H9 (cell line): ENCODE measurements around the gene AMBN. TPM values are rescaled to one million over a fixed set of nuclear protein-coding genes. Genes with fewer than 3 reads are reported as not detected.

Experiments
- DNase-seq: peaks from one replicate; pipeline ENCODE4 v3.0.0-alpha.2; 2017
- H2AFZ ChIP-seq: one replicate; pipeline ENCODE4 v1.6.1; 2013; ENCODE audit warnings: mild to moderate bottlenecking, low read length, control low read depth, moderate library complexity
- H2AK5ac ChIP-seq: 2 replicates; pipeline ENCODE4 v1.6.1; 2013; ENCODE audit warnings: low read length, control low read depth, mixed read lengths; ENCODE audit not compliant: insufficient read length
- H2BK120ac ChIP-seq: one replicate; pipeline ENCODE4 v1.6.1; 2013; ENCODE audit warnings: low read depth, mild to moderate bottlenecking, low read length, control low read depth, inconsistent platforms; ENCODE audit not compliant: poor library complexity, severe bottlenecking
- H2BK12ac ChIP-seq: 2 replicates; pipeline ENCODE4 v1.6.1; 2013; ENCODE audit warnings: low read length, control low read depth, mixed read lengths, low read depth; ENCODE audit not compliant: insufficient read length
- H2BK15ac ChIP-seq: 2 replicates; pipeline ENCODE4 v1.6.1; 2013; ENCODE audit warnings: low read depth, low read length, control low read depth
- H2BK20ac ChIP-seq: one replicate; pipeline ENCODE4 v1.6.1; 2013; ENCODE audit warnings: low read depth, mild to moderate bottlenecking, low read length, control low read depth, inconsistent platforms; ENCODE audit not compliant: poor library complexity, severe bottlenecking
- H2BK5ac ChIP-seq: 2 replicates; pipeline ENCODE4 v1.6.1; 2013; ENCODE audit warnings: low read length, control low read depth, mixed read lengths; ENCODE audit not compliant: insufficient read length
- H3K14ac ChIP-seq: 2 replicates; pipeline ENCODE4 v1.6.1; 2013; ENCODE audit warnings: low read length, control low read depth; ENCODE audit not compliant: insufficient read depth
- H3K18ac ChIP-seq: 2 replicates; pipeline ENCODE4 v1.6.1; 2013; ENCODE audit warnings: low read depth, mild to moderate bottlenecking, mixed read lengths, low read length, control low read depth; ENCODE audit not compliant: insufficient read length
- H3K23ac ChIP-seq: 2 replicates; pipeline ENCODE4 v1.6.1; 2013; ENCODE audit warnings: low read length, control low read depth, mixed read lengths, low read depth; ENCODE audit not compliant: insufficient read length
- H3K23me2 ChIP-seq: 2 replicates; pipeline ENCODE4 v1.6.1; 2013; ENCODE audit warnings: low read depth, mild to moderate bottlenecking, mixed read lengths, low read length, control low read depth; ENCODE audit not compliant: insufficient read length, poor library complexity, severe bottlenecking
- H3K27ac ChIP-seq: 2 replicates; pipeline ENCODE4 v1.5.1; 2013; ENCODE audit warnings: low read length, control low read depth, mixed read lengths, low read depth; ENCODE audit not compliant: insufficient read length
- H3K27me3 ChIP-seq: 2 replicates; pipeline ENCODE4 v1.6.1; 2013; ENCODE audit warnings: low read length, control low read depth, inconsistent platforms; ENCODE audit not compliant: insufficient read depth
- H3K4ac ChIP-seq: 2 replicates; pipeline ENCODE4 v1.6.1; 2013; ENCODE audit warnings: low read depth, mild to moderate bottlenecking, control low read depth, inconsistent platforms, low read length, moderate library complexity
- H3K4me1 ChIP-seq: 2 replicates; pipeline ENCODE4 v1.6.1; 2013; ENCODE audit warnings: low read length, control low read depth, inconsistent platforms; ENCODE audit not compliant: insufficient read depth
- H3K4me2 ChIP-seq: 2 replicates; pipeline ENCODE4 v1.6.1; 2013; ENCODE audit warnings: low read length, control low read depth, mixed read lengths; ENCODE audit not compliant: insufficient read length, insufficient read depth
- H3K56ac ChIP-seq: 2 replicates; pipeline ENCODE4 v1.6.1; 2013; ENCODE audit warnings: low read depth, mild to moderate bottlenecking, mixed read lengths, low read length, control low read depth; ENCODE audit not compliant: insufficient read length
- H3K79me1 ChIP-seq: 2 replicates; pipeline ENCODE4 v1.6.1; 2013; ENCODE audit warnings: low read depth, mild to moderate bottlenecking, moderate library complexity, low read length, control low read depth, inconsistent platforms; ENCODE audit not compliant: insufficient read depth, poor library complexity, severe bottlenecking
- H3K79me2 ChIP-seq: 2 replicates; pipeline ENCODE4 v1.6.1; 2013; ENCODE audit warnings: low read length, control low read depth, inconsistent platforms; ENCODE audit not compliant: insufficient read depth
- H3K9ac ChIP-seq: 2 replicates; pipeline ENCODE4 v1.6.1; 2013; ENCODE audit warnings: low read length, control low read depth, mixed read lengths; ENCODE audit not compliant: insufficient read length; ENCODE audit errors: extremely low read depth
- H3K9me3 ChIP-seq: one replicate; pipeline ENCODE4 v1.6.1; 2013; ENCODE audit warnings: low read depth, low read length, inconsistent platforms; ENCODE audit not compliant: control insufficient read depth
- H3T11ph ChIP-seq: one replicate; pipeline ENCODE4 v1.6.1; 2013; ENCODE audit warnings: mild to moderate bottlenecking, low read length, control low read depth, inconsistent platforms
- H4K20me1 ChIP-seq: one replicate; pipeline ENCODE4 v1.6.1; 2013; ENCODE audit not compliant: control insufficient read depth, insufficient read length, insufficient read depth
- H4K5ac ChIP-seq: 2 replicates; pipeline ENCODE4 v1.6.1; 2013; ENCODE audit warnings: low read depth, mild to moderate bottlenecking, mixed read lengths, low read length, control low read depth; ENCODE audit not compliant: insufficient read length
- H4K8ac ChIP-seq: replicated peaks from 2 replicates; pipeline ENCODE4 v1.6.1; 2013; ENCODE audit warnings: low read length, control low read depth, mixed read lengths, low read depth; ENCODE audit not compliant: insufficient read length
- H4K91ac ChIP-seq: 2 replicates; pipeline ENCODE4 v1.6.1; 2013; ENCODE audit warnings: low read depth, mild to moderate bottlenecking, moderate library complexity, mixed read lengths, low read length, control low read depth; ENCODE audit not compliant: insufficient read length
- H3K27ac Mint-ChIP-seq, 3 experiments: 2 replicates in 2 of 3; 3 replicates in 1 of 3; pipeline ENCODE4 v1.8.0; 2020 to 2021; ENCODE audit warnings: mixed read lengths in 3 of 3, mild to moderate bottlenecking in 1 of 3, moderate library complexity in 1 of 3
- H3K27me3 Mint-ChIP-seq: 2 replicates; pipeline ENCODE4 v1.8.0; 2021; ENCODE audit warnings: low read depth, mild to moderate bottlenecking, moderate library complexity, mixed read lengths
- H3K36me3 Mint-ChIP-seq, 3 experiments: 2 replicates in 2 of 3; 3 replicates in 1 of 3; pipeline ENCODE4 v1.8.0; 2020 to 2021; ENCODE audit warnings: low read depth in 3 of 3, mixed read lengths in 3 of 3; ENCODE audit not compliant: insufficient read depth in 1 of 3
- H3K4me1 Mint-ChIP-seq, 2 experiments: 2 replicates each; pipeline ENCODE4 v1.8.0; 2020; ENCODE audit warnings: mixed read lengths in 2 of 2
- H3K4me3 Mint-ChIP-seq, 2 experiments: 2 replicates in 1 of 2; 3 replicates in 1 of 2; pipeline ENCODE4 v1.8.0; 2020 to 2021; ENCODE audit warnings: mild to moderate bottlenecking in 2 of 2, mixed read lengths in 2 of 2, moderate library complexity in 1 of 2
- H3K9me3 Mint-ChIP-seq, 2 experiments: 2 replicates in 1 of 2; 3 replicates in 1 of 2; pipeline ENCODE4 v1.8.0; 2020; ENCODE audit warnings: mild to moderate bottlenecking in 2 of 2, mixed read lengths in 2 of 2, moderate library complexity in 1 of 2
- WGBS: extraction: QIAGEN DNeasy Blood & Tissue Kit; methylation state at CpG from one replicate; pipeline ENCODE4 v1.1.7; 2013; ENCODE audit warnings: missing lambda C conversion rate, low lambda C conversion rate, mixed read lengths; ENCODE audit not compliant: insufficient read length; ENCODE audit errors: extremely low coverage; 5-methylcytosine and 5-hydroxymethylcytosine counted together
- total RNA-seq: library from RNA; stranded (reverse); gene quantifications from 2 replicates; pipeline ENCODE4 v1.2.1, GENCODE V29; 2021
- TF ChIP-seq, protein P1 (sequence below): fragments of 200-600 bp; sonication (generic); conservative IDR thresholded peaks from 3 replicates; pipeline ENCODE4 v1.8.0; 2021; ENCODE audit warnings: antibody characterized with exemption, mild to moderate bottlenecking

AMBN gene
- total RNA-seq, 1 experiment from 2014 or later: not detected

DNA sequence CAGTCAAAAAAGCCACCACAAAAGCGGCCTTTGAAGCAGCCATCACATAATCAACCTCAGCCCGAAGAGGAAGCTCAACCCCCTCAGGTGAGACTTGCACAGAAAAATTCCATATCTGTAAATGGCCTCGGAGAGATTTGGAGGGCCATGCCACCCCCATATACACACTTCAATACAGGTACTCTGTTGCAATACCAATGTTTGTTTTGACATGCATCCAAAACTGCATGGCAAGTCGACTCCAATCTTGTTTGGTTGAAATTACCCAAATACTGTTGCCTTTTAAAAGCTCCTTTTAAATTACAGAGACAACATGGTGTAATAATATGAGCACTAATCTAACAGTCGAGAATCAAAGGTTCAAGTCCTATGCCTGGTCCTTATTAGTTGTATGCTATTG, 42.4 kb downstream of the AMBN start:
- no peaks in the 10 kb centered on the region for H3K27me3 ChIP-seq
- no peaks in the 10 kb centered on the region for H3K79me2 ChIP-seq
- H4K20me1 ChIP-seq: no peaks in the 10 kb centered on the region
- TF ChIP-seq, protein P1, sequence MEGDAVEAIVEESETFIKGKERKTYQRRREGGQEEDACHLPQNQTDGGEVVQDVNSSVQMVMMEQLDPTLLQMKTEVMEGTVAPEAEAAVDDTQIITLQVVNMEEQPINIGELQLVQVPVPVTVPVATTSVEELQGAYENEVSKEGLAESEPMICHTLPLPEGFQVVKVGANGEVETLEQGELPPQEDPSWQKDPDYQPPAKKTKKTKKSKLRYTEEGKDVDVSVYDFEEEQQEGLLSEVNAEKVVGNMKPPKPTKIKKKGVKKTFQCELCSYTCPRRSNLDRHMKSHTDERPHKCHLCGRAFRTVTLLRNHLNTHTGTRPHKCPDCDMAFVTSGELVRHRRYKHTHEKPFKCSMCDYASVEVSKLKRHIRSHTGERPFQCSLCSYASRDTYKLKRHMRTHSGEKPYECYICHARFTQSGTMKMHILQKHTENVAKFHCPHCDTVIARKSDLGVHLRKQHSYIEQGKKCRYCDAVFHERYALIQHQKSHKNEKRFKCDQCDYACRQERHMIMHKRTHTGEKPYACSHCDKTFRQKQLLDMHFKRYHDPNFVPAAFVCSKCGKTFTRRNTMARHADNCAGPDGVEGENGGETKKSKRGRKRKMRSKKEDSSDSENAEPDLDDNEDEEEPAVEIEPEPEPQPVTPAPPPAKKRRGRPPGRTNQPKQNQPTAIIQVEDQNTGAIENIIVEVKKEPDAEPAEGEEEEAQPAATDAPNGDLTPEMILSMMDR: no peak
- H3K9ac ChIP-seq: no peak overlapping the region
- H2BK15ac ChIP-seq: no peak overlapping the region
- no peak overlapping the region for H3K4ac ChIP-seq
- DNase-seq: no peak
- Mint-ChIP-seq H3K9me3 (no peaks in the 10 kb centered on the region), H3K36me3 (no peaks in the 10 kb centered on the region), H3K4me3 (no peak overlapping the region), H3K4me1 (no peaks in the 10 kb centered on the region), H3K27ac (no peak overlapping the region), H3K27me3 (no peaks in the 10 kb centered on the region; the same call in 1 of the 2 replicates)
- no peaks in the 10 kb centered on the region for H3K9me3 ChIP-seq
- no peak overlapping the region for H2AFZ ChIP-seq
- H3K56ac ChIP-seq: no peak overlapping the region
- no peak overlapping the region for H3K18ac ChIP-seq
- H2BK120ac ChIP-seq: no peak overlapping the region
- H3K79me1 ChIP-seq: no peaks in the 10 kb centered on the region
- no peak overlapping the region for H4K5ac ChIP-seq
- no peaks in the 10 kb centered on the region for H3K4me1 ChIP-seq
- WGBS: no CpG with 5 or more reads among the region's 5 CpGs
- no peak overlapping the region for H4K91ac ChIP-seq
- no peak overlapping the region for H3T11ph ChIP-seq
- no peak overlapping the region for H2BK5ac ChIP-seq
- H3K4me2 ChIP-seq: no peak overlapping the region
- H2BK20ac ChIP-seq: no peak overlapping the region
- no peak overlapping the region for H3K14ac ChIP-seq
- no peak overlapping the region for H2BK12ac ChIP-seq
- no peak overlapping the region for H3K23ac ChIP-seq
- H4K8ac ChIP-seq: no peak overlapping the region
- H2AK5ac ChIP-seq: no peak overlapping the region
- H3K23me2 ChIP-seq: no peaks in the 10 kb centered on the region
- H3K27ac ChIP-seq: no peak overlapping the region
